GM21786 (cell line): ENCODE results near the gene PRRC2A.
A peak's percentile ranks its signal among the peaks of the same experiment; 100 is the strongest.

Experiments used
- ATAC-seq: cut with Tn5 transposase; IDR thresholded peaks from one replicate; pipeline ENCODE4 v1.9.1; 2021; ENCODE audit not compliant: unreplicated experiment

Gene PRRC2A

GRCh38 chr6:31664790-31665500 is 44.4 kb downstream of the PRRC2A start, which contains the start of gene GPANK1:
Gene GPANK1 (minus strand): TSS chr6:31664997. CDS start chr6:31664478, 519 bp downstream.
- ATAC-seq = no peak

GRCh38 chr6:31665501-31666336 is 45.2 kb downstream of the PRRC2A start, which contains the start of gene CSNK2B:
Gene CSNK2B (plus strand): TSS chr6:31666080. CDS start chr6:31666832, 752 bp downstream.
- ATAC-seq = peak; percentile 82

DNA sequence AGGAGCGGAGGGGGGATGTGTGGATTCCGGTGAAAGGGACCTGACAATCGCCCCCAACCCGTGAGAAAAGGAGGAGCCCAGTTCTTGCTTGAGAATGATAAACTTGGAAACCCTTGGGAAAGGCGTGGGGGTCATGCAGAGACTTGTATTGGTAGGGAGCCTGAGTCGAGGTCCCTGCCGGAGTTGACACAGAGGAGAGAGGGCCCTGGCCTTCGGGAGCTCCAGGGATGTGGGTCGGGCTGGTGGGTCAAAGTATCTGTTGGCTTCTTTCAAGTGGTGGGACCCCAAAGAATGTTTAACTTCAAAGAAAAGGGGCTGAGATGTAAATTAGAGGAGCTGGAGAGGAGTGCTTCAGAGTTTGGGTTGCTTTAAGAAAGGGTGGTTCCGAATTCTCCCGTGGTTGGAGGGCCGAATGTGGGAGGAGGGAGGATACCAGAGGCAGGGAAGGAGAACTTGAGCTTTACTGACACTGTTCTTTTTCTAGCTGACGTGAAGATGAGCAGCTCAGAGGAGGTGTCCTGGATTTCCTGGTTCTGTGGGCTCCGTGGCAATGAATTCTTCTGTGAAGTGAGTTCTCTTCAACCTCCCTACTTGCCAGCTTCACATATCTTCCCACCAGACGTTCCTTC is 45.9 kb downstream of the PRRC2A start:
- ATAC-seq = no peak

GRCh38 chr6:31669676-31670075 is 49.2 kb downstream of the PRRC2A start, which contains the start of gene LY6G5B:
Gene LY6G5B (plus strand): TSS chr6:31669976. CDS start chr6:31670951, 975 bp downstream.
- ATAC-seq = no peak

- no peak for ATAC-seq
These were observed 55.9 kb downstream of the PRRC2A start for GRCh38 chr6:31676322-31676903.

DNA sequence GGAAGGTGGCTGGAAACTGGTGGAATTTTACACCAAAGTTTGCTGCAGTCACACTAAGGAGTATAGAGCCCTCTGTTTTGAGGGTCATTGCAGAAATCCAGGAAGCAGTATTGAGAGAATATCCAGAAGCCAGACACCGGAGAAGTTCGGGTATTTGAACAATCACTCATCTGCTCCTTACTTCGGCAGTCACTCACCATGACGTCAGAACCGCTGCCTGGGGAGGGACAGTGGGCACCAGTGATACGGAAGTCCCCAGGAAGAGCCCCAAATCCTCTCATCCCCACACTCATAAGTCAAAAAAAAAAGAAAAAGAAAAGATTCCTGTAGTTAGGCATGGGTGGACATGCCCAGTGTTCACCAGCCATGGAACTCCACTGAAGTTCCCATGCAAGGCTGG is 56.4 kb downstream of the PRRC2A start:
- no peak for ATAC-seq

GRCh38 chr6:31677955-31678354 is 57.4 kb downstream of the PRRC2A start:
- no peak for ATAC-seq

DNA sequence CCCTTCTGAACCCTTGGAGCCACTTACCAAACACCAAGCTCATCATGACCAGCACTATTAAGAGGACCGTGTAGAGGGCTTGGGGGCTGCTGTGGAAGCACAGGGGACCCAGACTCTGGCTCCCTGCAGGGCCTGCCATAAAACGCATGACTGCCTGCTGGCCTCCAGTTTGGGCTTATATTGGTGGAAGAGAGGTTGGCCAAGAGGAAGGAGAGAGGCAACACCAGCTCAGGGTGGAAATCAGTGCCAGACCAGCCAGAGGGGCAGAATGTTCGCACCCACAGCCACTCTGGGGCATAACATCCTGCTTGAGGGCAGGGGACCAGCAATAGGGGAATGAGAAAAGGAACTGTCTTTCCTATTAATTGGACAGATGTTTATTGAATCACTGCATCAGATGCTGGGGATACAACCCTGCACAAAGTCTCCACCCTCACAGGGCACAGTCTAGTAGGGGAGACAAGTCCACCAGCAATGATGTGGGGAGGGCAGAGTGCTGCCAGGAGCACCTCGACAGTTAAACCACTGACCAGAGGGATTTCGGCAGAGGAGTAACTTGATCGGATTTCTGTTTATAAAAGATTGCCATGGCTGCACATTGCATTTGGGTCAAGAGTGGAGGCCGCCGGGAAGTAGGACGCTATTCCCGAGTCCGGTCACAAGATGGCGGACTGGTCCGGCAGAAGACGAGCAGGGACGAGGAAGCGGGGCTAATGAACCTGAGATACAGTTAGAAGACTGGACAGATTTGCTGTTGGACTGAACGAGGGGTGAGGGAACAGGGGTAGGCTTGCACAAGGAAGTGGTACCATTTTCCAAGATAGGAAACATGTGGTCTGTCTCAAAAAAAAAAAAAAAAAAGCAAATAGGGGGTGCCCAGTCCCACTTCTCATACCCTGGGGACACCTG is 60.0 kb downstream of the PRRC2A start, which contains the start of gene LY6G5C:
Gene LY6G5C, minus strand, starts transcription at position 842 of the 909 bp plus-strand sequence. Its CDS starts 694 bp downstream, at position 148.
- no peak for ATAC-seq

GRCh38 chr6:31681135-31681671 is 60.7 kb downstream of the PRRC2A start:
- ATAC-seq = no peak

GRCh38 chr6:31683591-31683990 is 63.1 kb downstream of the PRRC2A start:
- no peak for ATAC-seq

- no peak for ATAC-seq
These were observed 66.0 kb downstream of the PRRC2A start for GRCh38 chr6:31686483-31686882.

- ATAC-seq = no peak
These were observed 66.8 kb downstream of the PRRC2A start for GRCh38 chr6:31687321-31687720.
